WTC11 (cell line): Measurements from ENCODE around the gene CACNA2D4. TPM values are rescaled to one million over a fixed set of nuclear protein-coding genes. Genes with fewer than 3 reads are reported as not detected.
A peak's percentile ranks its signal among the peaks of the same experiment; 100 is the strongest.

Experiments used
- ATAC-seq: fragments of 200-7000 bp; cut with Tn5 transposase; 2 replicates; pipeline ENCODE4 v1.10.0; 2021; ENCODE audit warnings: mild to moderate bottlenecking, moderate library complexity
- CTCF ChIA-PET: fragments of 300-600 bp; sonication (Branson Sonifier 250); formaldehyde crosslinking; loops from one replicate; lab custom pipeline; 2021; ENCODE audit warnings: antibody characterized with exemption; lab: Charles Lee
- POLR2A ChIA-PET: fragments of 350-600 bp; sonication (Branson Sonifier 250); formaldehyde crosslinking; loops from one replicate; lab custom pipeline; 2021; ENCODE audit warnings: antibody characterized with exemption; lab: Charles Lee
- DNase-seq: peaks from one replicate; pipeline ENCODE4 v3.0.0; 2021; ENCODE audit warnings: low spot score
- H3K27ac Mint-ChIP-seq: 2 replicates; pipeline ENCODE4 v1.8.0; 2021; ENCODE audit warnings: mixed read lengths
- H3K27me3 Mint-ChIP-seq: 2 replicates; pipeline ENCODE4 v1.8.0; 2021; ENCODE audit warnings: low read depth, mild to moderate bottlenecking, moderate library complexity, mixed read lengths
- H3K36me3 Mint-ChIP-seq: 2 replicates; pipeline ENCODE4 v1.8.0; 2021; ENCODE audit warnings: mixed read lengths
- H3K4me1 Mint-ChIP-seq: 2 replicates; pipeline ENCODE4 v1.8.0; 2022; ENCODE audit warnings: mixed read lengths
- H3K4me3 Mint-ChIP-seq: 2 replicates; pipeline ENCODE4 v1.8.0; 2021; ENCODE audit warnings: mild to moderate bottlenecking, moderate library complexity, mixed read lengths
- H3K9me3 Mint-ChIP-seq: 2 replicates; pipeline ENCODE4 v1.8.0; 2021; ENCODE audit warnings: mixed read lengths
- CREB1 ChIP-seq: sonication (generic); formaldehyde crosslinking; IDR thresholded peaks from 2 replicates; pipeline ENCODE4 v1.8.0; 2023; ENCODE audit warnings: mild to moderate bottlenecking, missing genetic modification reagents
- ESRRA ChIP-seq: sonication (generic); formaldehyde crosslinking; IDR thresholded peaks from 2 replicates; pipeline ENCODE4 v1.8.1; 2022; ENCODE audit warnings: mild to moderate bottlenecking, missing genetic modification reagents, borderline replicate concordance
- IRF2 ChIP-seq: sonication (generic); formaldehyde crosslinking; IDR thresholded peaks from 2 replicates; pipeline ENCODE4 v1.8.0; 2022; ENCODE audit warnings: low read depth, missing genetic modification reagents, borderline replicate concordance
- JUN ChIP-seq: sonication (generic); formaldehyde crosslinking; IDR thresholded peaks from 2 replicates; pipeline ENCODE4 v1.8.0; 2023; ENCODE audit warnings: mild to moderate bottlenecking, missing genetic modification reagents
- KAT7 ChIP-seq: sonication (generic); formaldehyde crosslinking; IDR thresholded peaks from 2 replicates; pipeline ENCODE4 v1.8.1; 2023; ENCODE audit warnings: missing genetic modification reagents, mild to moderate bottlenecking, borderline replicate concordance
- MXD4 ChIP-seq: fragments of 250-450 bp; sonication (Bioruptor Pico); IDR thresholded peaks from 2 replicates; pipeline ENCODE4 v1.8.0; 2021; ENCODE audit warnings: mild to moderate bottlenecking, moderate library complexity, borderline replicate concordance
- NFE2L1 ChIP-seq: sonication (generic); formaldehyde crosslinking; IDR thresholded peaks from 2 replicates; pipeline ENCODE4 v1.8.1; 2023; ENCODE audit warnings: missing genetic modification reagents
- NR1H2 ChIP-seq: sonication (generic); formaldehyde crosslinking; IDR thresholded peaks from 2 replicates; pipeline ENCODE4 v1.9.0; 2021; ENCODE audit warnings: mild to moderate bottlenecking, moderate library complexity, missing genetic modification reagents
- OVOL2 ChIP-seq: fragments of 250-450 bp; sonication (Bioruptor Pico); IDR thresholded peaks from 2 replicates; pipeline ENCODE4 v1.9.0; 2021; ENCODE audit warnings: mild to moderate bottlenecking, borderline replicate concordance
- RELA ChIP-seq: sonication (generic); formaldehyde crosslinking; IDR thresholded peaks from 2 replicates; pipeline ENCODE4 v1.8.1; 2022; ENCODE audit warnings: missing genetic modification reagents, mild to moderate bottlenecking, borderline replicate concordance
- SP1 ChIP-seq: sonication (generic); formaldehyde crosslinking; conservative IDR thresholded peaks from 2 replicates; pipeline ENCODE4 v1.8.1; 2022; ENCODE audit warnings: missing genetic modification reagents
- ZNF671 ChIP-seq: fragments of 250-450 bp; sonication (Bioruptor Pico); IDR thresholded peaks from 2 replicates; pipeline ENCODE4 v1.8.0; 2021; ENCODE audit warnings: mild to moderate bottlenecking
- total RNA-seq: library from RNA; stranded (reverse); gene quantifications from 3 replicates; pipeline ENCODE4 v1.2.3, GENCODE V29; 2021
- TF ChIP-seq, protein P1 (sequence below): sonication (generic); formaldehyde crosslinking; IDR thresholded peaks from 2 replicates; pipeline ENCODE4 v1.8.1; 2023; ENCODE audit warnings: mild to moderate bottlenecking, missing genetic modification reagents, moderate library complexity
- TF ChIP-seq, protein P2 (sequence below): fragments of 250-450 bp; sonication (Bioruptor Pico); IDR thresholded peaks from 2 replicates; pipeline ENCODE4 v1.8.0; 2021; ENCODE audit warnings: mild to moderate bottlenecking
- TF ChIP-seq, protein P3 (sequence below): fragments of 250-450 bp; sonication (Bioruptor Pico); IDR thresholded peaks from 2 replicates; pipeline ENCODE4 v1.9.0; 2021; ENCODE audit warnings: mild to moderate bottlenecking
- TF ChIP-seq, protein P4 (sequence below): sonication (generic); formaldehyde crosslinking; IDR thresholded peaks from 2 replicates; pipeline ENCODE4 v1.8.1; 2023; ENCODE audit warnings: mild to moderate bottlenecking, moderate library complexity, missing genetic modification reagents
- TF ChIP-seq, protein P5 (sequence below): fragments of 250-450 bp; sonication (Bioruptor Pico); IDR thresholded peaks from 2 replicates; pipeline ENCODE4 v1.9.0; 2021; ENCODE audit warnings: mild to moderate bottlenecking
- TF ChIP-seq, protein P6 (sequence below): sonication (generic); formaldehyde crosslinking; conservative IDR thresholded peaks from 2 replicates; pipeline ENCODE4 v1.8.1; 2023; ENCODE audit warnings: mild to moderate bottlenecking, low read depth, missing genetic modification reagents, moderate library complexity
- TF ChIP-seq, protein P7 (sequence below): sonication (generic); formaldehyde crosslinking; IDR thresholded peaks from 2 replicates; pipeline ENCODE4 v1.8.1; 2022; ENCODE audit warnings: low read depth, mild to moderate bottlenecking, moderate library complexity, missing genetic modification reagents, borderline replicate concordance

CACNA2D4 gene
- total RNA-seq, 1 experiment from 2014 or later = 0.04 TPM

DNA sequence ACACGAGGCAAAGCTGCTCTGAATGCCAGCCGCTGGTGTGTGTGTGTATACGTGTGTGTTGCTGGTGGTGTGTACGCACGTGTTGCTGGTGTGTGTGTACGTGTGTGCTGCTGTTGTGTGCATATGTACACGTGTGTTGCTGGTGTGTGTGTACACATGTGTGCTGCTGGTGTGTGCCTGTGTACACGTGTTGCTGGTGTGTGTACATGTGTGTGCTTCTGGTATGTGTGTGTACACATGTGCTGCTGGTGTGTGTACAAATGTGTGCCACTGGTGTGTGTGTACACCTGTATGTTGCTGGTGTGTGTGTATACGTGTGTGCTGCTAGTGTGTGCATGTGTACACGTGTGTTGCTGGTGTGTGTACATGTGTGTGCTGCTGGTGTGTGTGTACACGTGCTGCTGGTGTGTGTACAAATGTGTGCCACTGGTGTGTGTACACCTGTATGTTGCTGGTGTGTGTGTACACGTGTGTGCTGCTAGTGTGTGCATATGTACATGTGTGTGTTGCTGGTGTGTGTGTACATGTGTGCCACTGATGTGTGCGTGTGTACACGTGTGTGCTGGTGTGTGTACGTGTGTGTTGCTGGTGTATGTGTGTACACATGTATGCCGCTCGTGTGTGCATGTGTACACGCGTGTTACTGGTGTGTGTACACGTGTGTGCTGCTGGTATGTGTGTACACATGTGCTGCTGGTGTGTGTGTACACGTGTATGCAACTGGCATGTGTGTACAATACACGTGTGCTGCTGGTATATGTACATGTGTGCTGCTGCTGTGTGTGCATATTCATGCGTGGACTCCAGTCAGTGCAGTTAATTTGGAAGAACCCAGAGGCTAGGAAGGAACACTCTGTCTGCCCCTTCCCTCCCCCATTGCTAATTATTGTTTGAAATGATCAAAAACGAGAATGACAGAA is 47.2 kb downstream of the CACNA2D4 start:
- Mint-ChIP-seq H3K4me3 (no peak overlapping the region), H3K4me1 (no peaks in the 10 kb centered on the region), H3K9me3 (peaks cover 32% of the 10 kb centered on the region), H3K27me3 (no peaks in the 10 kb centered on the region; the same call in none of the 2 replicates), H3K27ac (no peak overlapping the region; the same call in 1 of the 2 replicates), H3K36me3 (no peaks in the 10 kb centered on the region)
- no peak for ATAC-seq
- ChIA-PET POLR2A (no interaction called here), CTCF (no interaction called here)
- no peak for DNase-seq
- TF ChIP-seq KAT7 (CRISPR knock-in tag) = no peak
- no peak for TF ChIP-seq IRF2 (CRISPR knock-in tag)
- TF ChIP-seq, protein P1, sequence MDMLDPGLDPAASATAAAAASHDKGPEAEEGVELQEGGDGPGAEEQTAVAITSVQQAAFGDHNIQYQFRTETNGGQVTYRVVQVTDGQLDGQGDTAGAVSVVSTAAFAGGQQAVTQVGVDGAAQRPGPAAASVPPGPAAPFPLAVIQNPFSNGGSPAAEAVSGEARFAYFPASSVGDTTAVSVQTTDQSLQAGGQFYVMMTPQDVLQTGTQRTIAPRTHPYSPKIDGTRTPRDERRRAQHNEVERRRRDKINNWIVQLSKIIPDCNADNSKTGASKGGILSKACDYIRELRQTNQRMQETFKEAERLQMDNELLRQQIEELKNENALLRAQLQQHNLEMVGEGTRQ (CRISPR knock-in tag) = no peak
- no peak for TF ChIP-seq CREB1 (CRISPR knock-in tag)
- no peak for TF ChIP-seq MXD4 (CRISPR knock-in tag)
- TF ChIP-seq SP1 (CRISPR knock-in tag) = no peak
- TF ChIP-seq, protein P2, sequence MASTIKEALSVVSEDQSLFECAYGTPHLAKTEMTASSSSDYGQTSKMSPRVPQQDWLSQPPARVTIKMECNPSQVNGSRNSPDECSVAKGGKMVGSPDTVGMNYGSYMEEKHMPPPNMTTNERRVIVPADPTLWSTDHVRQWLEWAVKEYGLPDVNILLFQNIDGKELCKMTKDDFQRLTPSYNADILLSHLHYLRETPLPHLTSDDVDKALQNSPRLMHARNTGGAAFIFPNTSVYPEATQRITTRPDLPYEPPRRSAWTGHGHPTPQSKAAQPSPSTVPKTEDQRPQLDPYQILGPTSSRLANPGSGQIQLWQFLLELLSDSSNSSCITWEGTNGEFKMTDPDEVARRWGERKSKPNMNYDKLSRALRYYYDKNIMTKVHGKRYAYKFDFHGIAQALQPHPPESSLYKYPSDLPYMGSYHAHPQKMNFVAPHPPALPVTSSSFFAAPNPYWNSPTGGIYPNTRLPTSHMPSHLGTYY = no peak

DNA sequence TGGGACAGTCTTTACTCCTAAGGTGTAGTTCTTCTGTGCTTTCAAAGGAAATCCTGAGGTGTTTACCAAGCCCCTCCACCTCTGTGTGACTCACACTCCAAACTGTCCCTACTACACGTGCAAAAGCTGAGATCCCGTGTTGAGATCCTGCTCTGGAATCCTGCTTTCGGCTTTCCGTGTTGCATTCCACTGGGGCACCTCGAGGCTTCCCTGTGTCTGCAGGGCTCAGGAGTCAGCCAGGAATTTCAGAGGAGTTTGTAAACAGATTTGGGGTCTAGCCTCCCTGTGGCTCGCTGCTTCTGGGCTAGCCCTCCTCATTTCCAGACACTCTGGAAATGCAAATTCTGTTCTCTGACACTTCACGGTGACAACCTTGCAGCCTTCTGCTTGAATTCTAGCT is 48.4 kb downstream of the CACNA2D4 start:
- ATAC-seq = peak; percentile 18; the same call in 1 of the 2 replicates
- H3K36me3 Mint-ChIP-seq = no peaks in the 10 kb centered on the region
- no peak for TF ChIP-seq ZNF671
- TF ChIP-seq, protein P3, sequence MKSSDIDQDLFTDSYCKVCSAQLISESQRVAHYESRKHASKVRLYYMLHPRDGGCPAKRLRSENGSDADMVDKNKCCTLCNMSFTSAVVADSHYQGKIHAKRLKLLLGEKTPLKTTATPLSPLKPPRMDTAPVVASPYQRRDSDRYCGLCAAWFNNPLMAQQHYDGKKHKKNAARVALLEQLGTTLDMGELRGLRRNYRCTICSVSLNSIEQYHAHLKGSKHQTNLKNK (CRISPR knock-in tag) = no peak
- TF ChIP-seq OVOL2 = no peak
- no peak for TF ChIP-seq NR1H2 (CRISPR knock-in tag)
- TF ChIP-seq, protein P4, sequence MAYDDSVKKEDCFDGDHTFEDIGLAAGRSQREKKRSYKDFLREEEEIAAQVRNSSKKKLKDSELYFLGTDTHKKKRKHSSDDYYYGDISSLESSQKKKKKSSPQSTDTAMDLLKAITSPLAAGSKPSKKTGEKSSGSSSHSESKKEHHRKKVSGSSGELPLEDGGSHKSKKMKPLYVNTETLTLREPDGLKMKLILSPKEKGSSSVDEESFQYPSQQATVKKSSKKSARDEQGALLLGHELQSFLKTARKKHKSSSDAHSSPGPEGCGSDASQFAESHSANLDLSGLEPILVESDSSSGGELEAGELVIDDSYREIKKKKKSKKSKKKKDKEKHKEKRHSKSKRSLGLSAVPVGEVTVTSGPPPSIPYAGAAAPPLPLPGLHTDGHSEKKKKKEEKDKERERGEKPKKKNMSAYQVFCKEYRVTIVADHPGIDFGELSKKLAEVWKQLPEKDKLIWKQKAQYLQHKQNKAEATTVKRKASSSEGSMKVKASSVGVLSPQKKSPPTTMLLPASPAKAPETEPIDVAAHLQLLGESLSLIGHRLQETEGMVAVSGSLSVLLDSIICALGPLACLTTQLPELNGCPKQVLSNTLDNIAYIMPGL = no peak
- TF ChIP-seq, protein P5, sequence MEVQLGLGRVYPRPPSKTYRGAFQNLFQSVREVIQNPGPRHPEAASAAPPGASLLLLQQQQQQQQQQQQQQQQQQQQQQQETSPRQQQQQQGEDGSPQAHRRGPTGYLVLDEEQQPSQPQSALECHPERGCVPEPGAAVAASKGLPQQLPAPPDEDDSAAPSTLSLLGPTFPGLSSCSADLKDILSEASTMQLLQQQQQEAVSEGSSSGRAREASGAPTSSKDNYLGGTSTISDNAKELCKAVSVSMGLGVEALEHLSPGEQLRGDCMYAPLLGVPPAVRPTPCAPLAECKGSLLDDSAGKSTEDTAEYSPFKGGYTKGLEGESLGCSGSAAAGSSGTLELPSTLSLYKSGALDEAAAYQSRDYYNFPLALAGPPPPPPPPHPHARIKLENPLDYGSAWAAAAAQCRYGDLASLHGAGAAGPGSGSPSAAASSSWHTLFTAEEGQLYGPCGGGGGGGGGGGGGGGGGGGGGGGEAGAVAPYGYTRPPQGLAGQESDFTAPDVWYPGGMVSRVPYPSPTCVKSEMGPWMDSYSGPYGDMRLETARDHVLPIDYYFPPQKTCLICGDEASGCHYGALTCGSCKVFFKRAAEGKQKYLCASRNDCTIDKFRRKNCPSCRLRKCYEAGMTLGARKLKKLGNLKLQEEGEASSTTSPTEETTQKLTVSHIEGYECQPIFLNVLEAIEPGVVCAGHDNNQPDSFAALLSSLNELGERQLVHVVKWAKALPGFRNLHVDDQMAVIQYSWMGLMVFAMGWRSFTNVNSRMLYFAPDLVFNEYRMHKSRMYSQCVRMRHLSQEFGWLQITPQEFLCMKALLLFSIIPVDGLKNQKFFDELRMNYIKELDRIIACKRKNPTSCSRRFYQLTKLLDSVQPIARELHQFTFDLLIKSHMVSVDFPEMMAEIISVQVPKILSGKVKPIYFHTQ (CRISPR knock-in tag) = no peak
- TF ChIP-seq, protein P6, sequence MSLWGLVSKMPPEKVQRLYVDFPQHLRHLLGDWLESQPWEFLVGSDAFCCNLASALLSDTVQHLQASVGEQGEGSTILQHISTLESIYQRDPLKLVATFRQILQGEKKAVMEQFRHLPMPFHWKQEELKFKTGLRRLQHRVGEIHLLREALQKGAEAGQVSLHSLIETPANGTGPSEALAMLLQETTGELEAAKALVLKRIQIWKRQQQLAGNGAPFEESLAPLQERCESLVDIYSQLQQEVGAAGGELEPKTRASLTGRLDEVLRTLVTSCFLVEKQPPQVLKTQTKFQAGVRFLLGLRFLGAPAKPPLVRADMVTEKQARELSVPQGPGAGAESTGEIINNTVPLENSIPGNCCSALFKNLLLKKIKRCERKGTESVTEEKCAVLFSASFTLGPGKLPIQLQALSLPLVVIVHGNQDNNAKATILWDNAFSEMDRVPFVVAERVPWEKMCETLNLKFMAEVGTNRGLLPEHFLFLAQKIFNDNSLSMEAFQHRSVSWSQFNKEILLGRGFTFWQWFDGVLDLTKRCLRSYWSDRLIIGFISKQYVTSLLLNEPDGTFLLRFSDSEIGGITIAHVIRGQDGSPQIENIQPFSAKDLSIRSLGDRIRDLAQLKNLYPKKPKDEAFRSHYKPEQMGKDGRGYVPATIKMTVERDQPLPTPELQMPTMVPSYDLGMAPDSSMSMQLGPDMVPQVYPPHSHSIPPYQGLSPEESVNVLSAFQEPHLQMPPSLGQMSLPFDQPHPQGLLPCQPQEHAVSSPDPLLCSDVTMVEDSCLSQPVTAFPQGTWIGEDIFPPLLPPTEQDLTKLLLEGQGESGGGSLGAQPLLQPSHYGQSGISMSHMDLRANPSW (CRISPR knock-in tag) = no peak
- no peak for TF ChIP-seq JUN (CRISPR knock-in tag)
- TF ChIP-seq ESRRA = no peak
- no peak for TF ChIP-seq RELA
- TF ChIP-seq NFE2L1 (CRISPR knock-in tag) = no peak
- TF ChIP-seq, protein P7, sequence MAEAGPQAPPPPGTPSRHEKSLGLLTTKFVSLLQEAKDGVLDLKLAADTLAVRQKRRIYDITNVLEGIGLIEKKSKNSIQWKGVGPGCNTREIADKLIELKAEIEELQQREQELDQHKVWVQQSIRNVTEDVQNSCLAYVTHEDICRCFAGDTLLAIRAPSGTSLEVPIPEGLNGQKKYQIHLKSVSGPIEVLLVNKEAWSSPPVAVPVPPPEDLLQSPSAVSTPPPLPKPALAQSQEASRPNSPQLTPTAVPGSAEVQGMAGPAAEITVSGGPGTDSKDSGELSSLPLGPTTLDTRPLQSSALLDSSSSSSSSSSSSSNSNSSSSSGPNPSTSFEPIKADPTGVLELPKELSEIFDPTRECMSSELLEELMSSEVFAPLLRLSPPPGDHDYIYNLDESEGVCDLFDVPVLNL = no peak
- TF ChIP-seq, all 79 proteins: peak for 0
- Mint-ChIP-seq H3K9me3 (peaks cover 32% of the 10 kb centered on the region), H3K27ac (no peak overlapping the region), H3K4me1 (peaks cover 2% of the 10 kb centered on the region; the same call in 1 of the 2 replicates), H3K27me3 (no peaks in the 10 kb centered on the region; the same call in none of the 2 replicates), H3K4me3 (no peak overlapping the region)
- POLR2A ChIA-PET = no interaction called here
- CTCF ChIA-PET = interaction anchor here (1.4 kb wide), 1 partner anchor 70 kb away, joined by 4 read pairs; no protein-coding TSS in a partner anchor
- DNase-seq = no peak
